ENCODE measurements around the gene NOVA1.
"Not testable (repeated sequence)": the region's sequence is repeated elsewhere in the genome, so short reads cannot be mapped to it uniquely, and the experiment has no call there.

DNA sequence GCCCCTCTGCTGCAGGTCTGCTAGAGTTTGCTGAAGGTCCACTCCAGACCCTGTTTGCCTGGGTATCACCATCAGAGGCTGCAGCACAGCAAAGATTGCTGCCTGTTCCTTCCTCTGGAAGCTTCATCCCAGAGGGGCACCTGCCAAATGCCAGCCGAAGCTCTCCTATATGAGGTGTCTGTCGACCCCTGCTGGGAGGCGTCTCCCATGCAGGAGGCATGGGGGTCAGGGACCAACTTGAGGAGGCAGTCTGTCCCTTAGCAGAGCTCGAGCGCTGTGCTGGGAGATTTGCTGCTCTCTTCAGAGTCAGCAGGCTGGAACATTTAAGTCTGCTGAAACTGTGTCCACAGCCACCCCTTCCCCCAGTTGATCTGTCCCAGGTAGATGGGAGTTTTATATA is 47.2 kb upstream of the NOVA1 start:
- TF ChIP-seq, protein P1, sequence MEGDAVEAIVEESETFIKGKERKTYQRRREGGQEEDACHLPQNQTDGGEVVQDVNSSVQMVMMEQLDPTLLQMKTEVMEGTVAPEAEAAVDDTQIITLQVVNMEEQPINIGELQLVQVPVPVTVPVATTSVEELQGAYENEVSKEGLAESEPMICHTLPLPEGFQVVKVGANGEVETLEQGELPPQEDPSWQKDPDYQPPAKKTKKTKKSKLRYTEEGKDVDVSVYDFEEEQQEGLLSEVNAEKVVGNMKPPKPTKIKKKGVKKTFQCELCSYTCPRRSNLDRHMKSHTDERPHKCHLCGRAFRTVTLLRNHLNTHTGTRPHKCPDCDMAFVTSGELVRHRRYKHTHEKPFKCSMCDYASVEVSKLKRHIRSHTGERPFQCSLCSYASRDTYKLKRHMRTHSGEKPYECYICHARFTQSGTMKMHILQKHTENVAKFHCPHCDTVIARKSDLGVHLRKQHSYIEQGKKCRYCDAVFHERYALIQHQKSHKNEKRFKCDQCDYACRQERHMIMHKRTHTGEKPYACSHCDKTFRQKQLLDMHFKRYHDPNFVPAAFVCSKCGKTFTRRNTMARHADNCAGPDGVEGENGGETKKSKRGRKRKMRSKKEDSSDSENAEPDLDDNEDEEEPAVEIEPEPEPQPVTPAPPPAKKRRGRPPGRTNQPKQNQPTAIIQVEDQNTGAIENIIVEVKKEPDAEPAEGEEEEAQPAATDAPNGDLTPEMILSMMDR (IDR thresholded peaks at IDR 0.05; ENCODE audit: extremely low read depth in 1 of 2, insufficient read depth in 1 of 2, low read depth in 1 of 2, low read length in 2 of 2), result not testable (repeated sequence)
- not testable (repeated sequence) for TF ChIP-seq EZH2 (IDR thresholded peaks at IDR 0.05; ENCODE audit: borderline replicate concordance, low read depth, low read length, severe bottlenecking)

Data from endothelial cell of umbilical vein (primary cell).